ENCODE data around the gene KLK14.

KLK14 gene

DNA sequence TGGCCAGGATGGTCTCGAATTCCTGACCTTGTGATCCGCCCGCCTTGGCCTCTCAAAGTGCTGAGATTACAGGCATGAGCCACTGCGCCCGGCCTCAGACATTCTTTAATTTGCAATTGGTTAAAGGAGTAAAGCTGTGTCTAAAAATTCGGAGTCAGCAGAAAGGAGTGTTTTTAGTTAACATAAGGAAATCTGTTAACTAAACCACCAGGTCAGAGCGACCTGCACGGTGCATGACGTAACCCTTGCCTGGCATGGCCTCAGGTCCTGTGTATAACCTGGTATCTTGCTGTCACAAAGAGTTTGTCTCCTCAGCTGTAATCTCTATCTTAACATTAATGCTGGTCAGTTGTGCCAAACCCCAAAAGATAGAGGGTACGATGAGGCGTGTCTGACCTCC is 38.4 kb downstream of the KLK14 start:
- TF ChIP-seq, protein P1, sequence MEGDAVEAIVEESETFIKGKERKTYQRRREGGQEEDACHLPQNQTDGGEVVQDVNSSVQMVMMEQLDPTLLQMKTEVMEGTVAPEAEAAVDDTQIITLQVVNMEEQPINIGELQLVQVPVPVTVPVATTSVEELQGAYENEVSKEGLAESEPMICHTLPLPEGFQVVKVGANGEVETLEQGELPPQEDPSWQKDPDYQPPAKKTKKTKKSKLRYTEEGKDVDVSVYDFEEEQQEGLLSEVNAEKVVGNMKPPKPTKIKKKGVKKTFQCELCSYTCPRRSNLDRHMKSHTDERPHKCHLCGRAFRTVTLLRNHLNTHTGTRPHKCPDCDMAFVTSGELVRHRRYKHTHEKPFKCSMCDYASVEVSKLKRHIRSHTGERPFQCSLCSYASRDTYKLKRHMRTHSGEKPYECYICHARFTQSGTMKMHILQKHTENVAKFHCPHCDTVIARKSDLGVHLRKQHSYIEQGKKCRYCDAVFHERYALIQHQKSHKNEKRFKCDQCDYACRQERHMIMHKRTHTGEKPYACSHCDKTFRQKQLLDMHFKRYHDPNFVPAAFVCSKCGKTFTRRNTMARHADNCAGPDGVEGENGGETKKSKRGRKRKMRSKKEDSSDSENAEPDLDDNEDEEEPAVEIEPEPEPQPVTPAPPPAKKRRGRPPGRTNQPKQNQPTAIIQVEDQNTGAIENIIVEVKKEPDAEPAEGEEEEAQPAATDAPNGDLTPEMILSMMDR (conservative IDR thresholded peaks at IDR 0.05; ENCODE audit: control insufficient read depth, insufficient read depth, low read depth, low read length), result no peak
- no peak overlapping the region for H3K4me3 ChIP-seq (ENCODE audit: control insufficient read depth, low read depth, low read length)
- no peak for DNase-seq (ENCODE audit: low read depth)

DNA sequence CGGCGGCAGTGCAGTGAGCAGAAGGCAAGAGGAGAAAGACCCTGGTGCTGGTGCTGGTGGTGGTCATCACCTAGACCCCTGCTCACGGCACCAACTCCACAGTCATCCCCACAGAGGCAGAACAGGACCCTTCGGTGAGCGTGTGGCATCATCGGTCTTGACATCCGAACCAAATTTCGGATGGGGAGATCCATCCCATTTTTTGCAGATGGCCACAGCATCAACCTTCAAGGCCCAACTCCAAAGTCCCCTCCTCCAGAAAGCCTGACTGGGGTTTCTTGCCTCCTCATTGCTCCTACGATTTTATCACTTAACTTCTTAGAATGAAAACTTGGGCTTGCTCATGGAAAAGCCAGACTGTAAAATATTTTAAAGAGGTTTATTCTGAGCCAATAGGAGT is 39.2 kb downstream of the KLK14 start:
- no peak for DNase-seq (ENCODE audit: low read depth)
- H3K4me3 ChIP-seq (ENCODE audit: control insufficient read depth, low read depth, low read length), result no peak overlapping the region
- TF ChIP-seq, protein P1 (conservative IDR thresholded peaks at IDR 0.05; ENCODE audit: control insufficient read depth, insufficient read depth, low read depth, low read length), result no peak

DNA sequence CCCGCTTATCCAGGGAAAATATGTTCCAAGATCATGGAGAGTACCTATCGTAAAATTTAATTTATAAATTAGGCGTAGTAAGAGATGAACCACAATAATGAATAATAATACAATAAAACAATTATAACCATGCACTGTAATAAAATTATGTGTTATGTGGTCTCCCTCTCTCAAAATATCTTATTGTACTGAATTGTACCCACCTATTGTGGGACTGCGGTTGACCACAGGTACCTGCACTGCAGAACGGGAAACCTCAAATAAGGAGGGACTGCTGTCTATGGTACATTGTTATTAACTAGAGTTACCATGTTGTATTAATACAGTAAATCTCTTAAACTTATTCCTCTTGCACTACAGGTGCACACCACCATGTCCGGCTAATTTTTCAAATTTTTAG is 42.5 kb downstream of the KLK14 start:
- H3K4me3 ChIP-seq (ENCODE audit: control insufficient read depth, low read depth, low read length), result no peak overlapping the region
- TF ChIP-seq, protein P1 (conservative IDR thresholded peaks at IDR 0.05; ENCODE audit: control insufficient read depth, insufficient read depth, low read depth, low read length), result no peak
- no peak for DNase-seq (ENCODE audit: low read depth)

DNA sequence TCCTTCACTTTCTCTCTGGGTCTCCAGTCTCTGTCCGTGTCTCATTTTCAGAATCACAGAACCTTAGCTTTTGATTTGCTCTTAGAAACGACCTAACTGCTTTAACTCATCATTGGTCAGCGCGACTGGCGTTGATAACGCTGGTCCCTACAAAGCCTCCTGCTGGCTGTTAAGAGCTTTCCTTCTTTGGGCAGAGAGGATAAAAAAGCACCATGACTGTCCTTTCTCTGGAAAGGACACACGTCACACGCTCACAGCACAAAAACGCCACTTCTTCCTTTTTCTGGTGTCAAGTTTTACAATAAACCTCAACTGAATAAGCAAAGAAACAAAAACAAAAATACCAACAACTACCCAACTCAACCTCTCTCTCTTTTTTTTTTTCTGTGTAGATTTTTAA is 46.2 kb downstream of the KLK14 start:
- H3K4me3 ChIP-seq (ENCODE audit: control insufficient read depth, low read depth, low read length), result no peak overlapping the region
- DNase-seq (ENCODE audit: low read depth), result no peak
- TF ChIP-seq, protein P1 (conservative IDR thresholded peaks at IDR 0.05; ENCODE audit: control insufficient read depth, insufficient read depth, low read depth, low read length), result no peak

DNA sequence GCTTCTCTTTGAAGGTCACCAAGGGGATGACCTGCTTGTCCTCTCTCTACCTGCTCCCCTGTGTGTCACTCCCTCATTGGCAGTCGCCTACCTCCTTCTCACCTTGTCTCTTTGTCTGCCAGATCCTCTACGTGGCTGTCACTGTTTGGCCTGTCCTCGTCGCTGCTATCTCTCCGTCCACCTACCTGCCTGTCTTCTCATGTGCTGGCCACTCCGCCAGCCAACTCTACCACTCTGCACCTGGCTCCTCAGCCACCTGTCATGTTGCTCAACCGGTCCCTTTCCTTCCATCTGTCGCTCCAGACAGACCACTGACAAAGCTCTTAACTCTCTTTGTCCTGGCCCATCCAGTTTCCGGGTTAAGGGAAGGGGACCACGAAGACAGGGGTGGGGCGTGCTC is 48.0 kb downstream of the KLK14 start, which contains the start of gene KLK12:
Gene KLK12 (minus strand): TSS at position 299 of the 400 bp plus-strand sequence. CDS start 381 bp downstream, outside the sequence.
- TF ChIP-seq, protein P1 (conservative IDR thresholded peaks at IDR 0.05; ENCODE audit: control insufficient read depth, insufficient read depth, low read depth, low read length), result no peak
- H3K4me3 ChIP-seq (ENCODE audit: control insufficient read depth, low read depth, low read length), result no peak within 1 kb of the TSS
- no peak for DNase-seq (ENCODE audit: low read depth)

DNA sequence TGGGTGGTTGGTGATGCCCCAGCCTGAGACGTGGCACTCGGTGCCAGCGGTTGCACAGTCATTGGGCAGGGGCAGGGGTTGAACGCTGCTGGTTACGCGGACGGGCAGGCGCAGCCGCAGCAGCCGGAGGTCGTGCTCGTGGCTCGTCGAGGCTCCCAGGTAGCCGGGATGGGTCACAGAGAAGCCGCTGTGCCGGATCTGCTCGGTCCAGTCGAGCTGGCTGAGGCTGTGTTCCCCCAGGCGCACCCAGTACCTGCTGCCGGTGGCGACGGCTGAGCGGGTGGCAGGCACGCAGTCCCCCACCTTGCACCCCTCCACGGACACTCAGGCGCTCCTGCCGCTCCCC is 50.8 kb downstream of the KLK14 start:
- TF ChIP-seq, protein P1 (conservative IDR thresholded peaks at IDR 0.05; ENCODE audit: control insufficient read depth, insufficient read depth, low read depth, low read length), result no peak
- no peak overlapping the region for H3K4me3 ChIP-seq (ENCODE audit: control insufficient read depth, low read depth, low read length)
- no peak for DNase-seq (ENCODE audit: low read depth)

DNA sequence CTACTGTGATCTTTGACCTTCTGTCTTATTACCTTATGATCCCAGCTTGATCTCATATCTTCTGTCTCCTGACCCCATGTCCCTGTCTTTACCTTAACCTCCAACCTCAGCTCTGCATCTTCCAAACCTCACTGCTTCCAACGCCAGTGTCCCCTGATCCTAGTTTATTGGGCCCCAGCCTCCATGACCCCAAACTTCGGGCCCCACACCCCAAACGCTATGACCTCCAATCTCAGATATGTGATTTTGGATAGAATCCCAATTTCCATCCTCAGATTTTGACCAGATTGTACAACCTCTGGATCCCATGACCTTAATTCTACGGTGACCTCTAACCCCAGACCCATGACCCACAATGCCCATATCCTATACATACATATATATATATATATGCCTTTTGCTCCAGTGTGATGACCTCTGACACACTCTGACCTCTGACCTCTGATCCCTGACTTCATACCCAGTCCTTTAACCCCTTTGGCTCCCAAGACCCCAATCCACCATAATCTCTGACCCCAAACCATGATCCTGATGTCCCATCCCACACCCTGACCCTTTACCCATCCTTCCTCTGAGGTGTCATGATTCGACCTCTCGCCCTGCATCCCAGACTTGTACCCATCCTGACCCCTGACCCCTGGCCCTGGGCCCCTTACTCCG is 51.3 kb downstream of the KLK14 start:
- H3K4me3 ChIP-seq (ENCODE audit: control insufficient read depth, low read depth, low read length), result no peak overlapping the region
- TF ChIP-seq, protein P1 (conservative IDR thresholded peaks at IDR 0.05; ENCODE audit: control insufficient read depth, insufficient read depth, low read depth, low read length), result no peak
- no peak for DNase-seq (ENCODE audit: low read depth)

All from fibroblast of mammary gland (primary cell).